H9 (cell line): ENCODE measurements around the gene PRRC2B. TPM values are rescaled to one million over a fixed set of nuclear protein-coding genes. Genes with fewer than 3 reads are reported as not detected.
A peak's percentile ranks its signal among the peaks of the same experiment; 100 is the strongest.

ENCODE experiments used
- DNase-seq: peaks from one replicate; pipeline ENCODE4 v3.0.0-alpha.2; 2017
- H2AFZ ChIP-seq: one replicate; pipeline ENCODE4 v1.6.1; 2013; ENCODE audit warnings: mild to moderate bottlenecking, low read length, control low read depth, moderate library complexity
- H2AK5ac ChIP-seq: 2 replicates; pipeline ENCODE4 v1.6.1; 2013; ENCODE audit warnings: low read length, control low read depth, mixed read lengths; ENCODE audit not compliant: insufficient read length
- H2BK120ac ChIP-seq: one replicate; pipeline ENCODE4 v1.6.1; 2013; ENCODE audit warnings: low read depth, mild to moderate bottlenecking, low read length, control low read depth, inconsistent platforms; ENCODE audit not compliant: poor library complexity, severe bottlenecking
- H2BK12ac ChIP-seq: 2 replicates; pipeline ENCODE4 v1.6.1; 2013; ENCODE audit warnings: low read length, control low read depth, mixed read lengths, low read depth; ENCODE audit not compliant: insufficient read length
- H2BK15ac ChIP-seq: 2 replicates; pipeline ENCODE4 v1.6.1; 2013; ENCODE audit warnings: low read depth, low read length, control low read depth
- H2BK20ac ChIP-seq: one replicate; pipeline ENCODE4 v1.6.1; 2013; ENCODE audit warnings: low read depth, mild to moderate bottlenecking, low read length, control low read depth, inconsistent platforms; ENCODE audit not compliant: poor library complexity, severe bottlenecking
- H2BK5ac ChIP-seq: 2 replicates; pipeline ENCODE4 v1.6.1; 2013; ENCODE audit warnings: low read length, control low read depth, mixed read lengths; ENCODE audit not compliant: insufficient read length
- H3K14ac ChIP-seq: 2 replicates; pipeline ENCODE4 v1.6.1; 2013; ENCODE audit warnings: low read length, control low read depth; ENCODE audit not compliant: insufficient read depth
- H3K18ac ChIP-seq: 2 replicates; pipeline ENCODE4 v1.6.1; 2013; ENCODE audit warnings: low read depth, mild to moderate bottlenecking, mixed read lengths, low read length, control low read depth; ENCODE audit not compliant: insufficient read length
- H3K23ac ChIP-seq: 2 replicates; pipeline ENCODE4 v1.6.1; 2013; ENCODE audit warnings: low read length, control low read depth, mixed read lengths, low read depth; ENCODE audit not compliant: insufficient read length
- H3K23me2 ChIP-seq: 2 replicates; pipeline ENCODE4 v1.6.1; 2013; ENCODE audit warnings: low read depth, mild to moderate bottlenecking, mixed read lengths, low read length, control low read depth; ENCODE audit not compliant: insufficient read length, poor library complexity, severe bottlenecking
- H3K27ac ChIP-seq: 2 replicates; pipeline ENCODE4 v1.5.1; 2013; ENCODE audit warnings: low read length, control low read depth, mixed read lengths, low read depth; ENCODE audit not compliant: insufficient read length
- H3K27me3 ChIP-seq: 2 replicates; pipeline ENCODE4 v1.6.1; 2013; ENCODE audit warnings: low read length, control low read depth, inconsistent platforms; ENCODE audit not compliant: insufficient read depth
- H3K4ac ChIP-seq: 2 replicates; pipeline ENCODE4 v1.6.1; 2013; ENCODE audit warnings: low read depth, mild to moderate bottlenecking, control low read depth, inconsistent platforms, low read length, moderate library complexity
- H3K4me1 ChIP-seq: 2 replicates; pipeline ENCODE4 v1.6.1; 2013; ENCODE audit warnings: low read length, control low read depth, inconsistent platforms; ENCODE audit not compliant: insufficient read depth
- H3K4me2 ChIP-seq: 2 replicates; pipeline ENCODE4 v1.6.1; 2013; ENCODE audit warnings: low read length, control low read depth, mixed read lengths; ENCODE audit not compliant: insufficient read length, insufficient read depth
- H3K56ac ChIP-seq: 2 replicates; pipeline ENCODE4 v1.6.1; 2013; ENCODE audit warnings: low read depth, mild to moderate bottlenecking, mixed read lengths, low read length, control low read depth; ENCODE audit not compliant: insufficient read length
- H3K79me1 ChIP-seq: 2 replicates; pipeline ENCODE4 v1.6.1; 2013; ENCODE audit warnings: low read depth, mild to moderate bottlenecking, moderate library complexity, low read length, control low read depth, inconsistent platforms; ENCODE audit not compliant: insufficient read depth, poor library complexity, severe bottlenecking
- H3K79me2 ChIP-seq: 2 replicates; pipeline ENCODE4 v1.6.1; 2013; ENCODE audit warnings: low read length, control low read depth, inconsistent platforms; ENCODE audit not compliant: insufficient read depth
- H3K9ac ChIP-seq: 2 replicates; pipeline ENCODE4 v1.6.1; 2013; ENCODE audit warnings: low read length, control low read depth, mixed read lengths; ENCODE audit not compliant: insufficient read length; ENCODE audit errors: extremely low read depth
- H3K9me3 ChIP-seq: one replicate; pipeline ENCODE4 v1.6.1; 2013; ENCODE audit warnings: low read depth, low read length, inconsistent platforms; ENCODE audit not compliant: control insufficient read depth
- H3T11ph ChIP-seq: one replicate; pipeline ENCODE4 v1.6.1; 2013; ENCODE audit warnings: mild to moderate bottlenecking, low read length, control low read depth, inconsistent platforms
- H4K20me1 ChIP-seq: one replicate; pipeline ENCODE4 v1.6.1; 2013; ENCODE audit not compliant: control insufficient read depth, insufficient read length, insufficient read depth
- H4K5ac ChIP-seq: 2 replicates; pipeline ENCODE4 v1.6.1; 2013; ENCODE audit warnings: low read depth, mild to moderate bottlenecking, mixed read lengths, low read length, control low read depth; ENCODE audit not compliant: insufficient read length
- H4K8ac ChIP-seq: replicated peaks from 2 replicates; pipeline ENCODE4 v1.6.1; 2013; ENCODE audit warnings: low read length, control low read depth, mixed read lengths, low read depth; ENCODE audit not compliant: insufficient read length
- H4K91ac ChIP-seq: 2 replicates; pipeline ENCODE4 v1.6.1; 2013; ENCODE audit warnings: low read depth, mild to moderate bottlenecking, moderate library complexity, mixed read lengths, low read length, control low read depth; ENCODE audit not compliant: insufficient read length
- H3K27ac Mint-ChIP-seq, 3 experiments: 2 replicates in 2 of 3; 3 replicates in 1 of 3; pipeline ENCODE4 v1.8.0; 2020 to 2021; ENCODE audit warnings: mixed read lengths in 3 of 3, mild to moderate bottlenecking in 1 of 3, moderate library complexity in 1 of 3
- H3K27me3 Mint-ChIP-seq: 2 replicates; pipeline ENCODE4 v1.8.0; 2021; ENCODE audit warnings: low read depth, mild to moderate bottlenecking, moderate library complexity, mixed read lengths
- H3K36me3 Mint-ChIP-seq, 3 experiments: 2 replicates in 2 of 3; 3 replicates in 1 of 3; pipeline ENCODE4 v1.8.0; 2020 to 2021; ENCODE audit warnings: low read depth in 3 of 3, mixed read lengths in 3 of 3; ENCODE audit not compliant: insufficient read depth in 1 of 3
- H3K4me1 Mint-ChIP-seq, 2 experiments: 2 replicates each; pipeline ENCODE4 v1.8.0; 2020; ENCODE audit warnings: mixed read lengths in 2 of 2
- H3K4me3 Mint-ChIP-seq, 2 experiments: 2 replicates in 1 of 2; 3 replicates in 1 of 2; pipeline ENCODE4 v1.8.0; 2020 to 2021; ENCODE audit warnings: mild to moderate bottlenecking in 2 of 2, mixed read lengths in 2 of 2, moderate library complexity in 1 of 2
- H3K9me3 Mint-ChIP-seq, 2 experiments: 2 replicates in 1 of 2; 3 replicates in 1 of 2; pipeline ENCODE4 v1.8.0; 2020; ENCODE audit warnings: mild to moderate bottlenecking in 2 of 2, mixed read lengths in 2 of 2, moderate library complexity in 1 of 2
- CTCF ChIP-seq: fragments of 200-600 bp; sonication (generic); conservative IDR thresholded peaks from 3 replicates; pipeline ENCODE4 v1.8.0; 2021; ENCODE audit warnings: antibody characterized with exemption, mild to moderate bottlenecking
- WGBS: extraction: QIAGEN DNeasy Blood & Tissue Kit; methylation state at CpG from one replicate; pipeline ENCODE4 v1.1.7; 2013; ENCODE audit warnings: missing lambda C conversion rate, low lambda C conversion rate, mixed read lengths; ENCODE audit not compliant: insufficient read length; ENCODE audit errors: extremely low coverage; 5-methylcytosine and 5-hydroxymethylcytosine counted together
- total RNA-seq: library from RNA; stranded (reverse); gene quantifications from 2 replicates; pipeline ENCODE4 v1.2.1, GENCODE V29; 2021

The PRRC2B gene
- total RNA-seq, 1 experiment from 2014 or later, result 251 TPM

DNA sequence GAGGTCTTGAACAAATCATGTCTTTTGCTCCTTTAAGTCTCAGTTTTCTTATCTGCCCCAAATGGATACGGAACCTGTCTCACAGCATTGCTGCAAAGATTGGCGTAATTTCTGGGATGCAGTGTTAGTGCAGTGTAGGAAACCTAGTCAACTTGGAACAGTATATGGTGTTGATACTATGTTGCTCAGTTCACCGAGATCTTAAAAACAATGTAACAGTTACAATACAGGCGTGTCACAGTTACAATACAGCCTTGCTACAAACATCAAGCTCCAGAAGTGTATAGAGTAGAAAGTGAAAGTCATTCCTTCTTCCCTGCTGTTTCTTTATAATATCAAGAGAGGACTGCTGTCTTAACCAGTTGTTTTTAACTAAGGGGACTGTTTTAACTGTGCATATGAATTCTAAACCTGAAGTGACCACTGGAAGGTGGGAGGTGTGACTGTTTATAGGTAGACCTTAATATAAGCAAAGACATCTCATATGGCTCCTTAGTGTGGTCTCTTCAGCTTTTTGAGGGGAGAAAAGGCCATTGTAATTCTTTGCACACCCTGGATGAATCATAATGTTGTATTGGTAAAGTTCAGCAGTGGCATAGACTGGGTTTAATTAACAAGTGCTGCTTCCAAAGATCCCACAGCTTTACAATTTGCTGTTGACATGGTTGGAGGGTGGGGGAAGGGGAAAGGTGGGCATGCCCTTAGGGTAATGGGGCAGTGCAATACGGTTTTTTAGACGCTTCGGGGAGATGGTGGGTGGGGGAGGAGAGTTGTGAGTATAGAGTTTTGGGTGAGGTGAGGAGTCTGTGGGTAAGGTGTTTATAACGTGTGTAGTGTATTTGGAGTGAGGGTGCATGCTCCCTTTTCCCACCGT, 12.9 kb downstream of the PRRC2B start:
- Histone ChIP-seq H2BK120ac (no peak overlapping the region), H4K91ac (no peak overlapping the region), H3K79me1 (no peaks in the 10 kb centered on the region), H2AFZ (no peak overlapping the region), H3K9ac (peak overlapping the region; percentile 6), H3K27ac (peak overlapping the region; percentile 55), H2BK20ac (no peak overlapping the region), H2BK15ac (no peak overlapping the region), H3K9me3 (no peaks in the 10 kb centered on the region), H3K79me2 (peaks cover 81% of the 10 kb centered on the region), H2AK5ac (no peak overlapping the region), H3K56ac (no peak overlapping the region), H3K4me1 (peaks cover 39% of the 10 kb centered on the region), H3K4ac (no peak overlapping the region; the same call in 1 of the 2 replicates), H3K27me3 (no peaks in the 10 kb centered on the region), H3T11ph (no peak overlapping the region), H4K8ac (no peak overlapping the region), H3K14ac (peak overlapping the region; percentile 23; the same call in 1 of the 2 replicates), H4K20me1 (no peaks in the 10 kb centered on the region), H3K23ac (peak overlapping the region; percentile 15), H3K18ac (no peak overlapping the region), H3K4me2 (peak overlapping the region; percentile 35), H3K23me2 (peaks cover 5% of the 10 kb centered on the region), H2BK5ac (no peak overlapping the region), H2BK12ac (no peak overlapping the region), H4K5ac (no peak overlapping the region)
- whole genome bisulfite sequencing, result 100% methylated on average over 2 of the region's 9 CpGs
- Mint-ChIP-seq H3K27me3 (no peaks in the 10 kb centered on the region), H3K4me1 (peaks cover 83 to 93% of the 10 kb centered on the region in 2 experiments), H3K9me3 (no peaks in the 10 kb centered on the region; a peak in 1 of 5 replicates), H3K4me3 (peak overlapping the region; percentile 41 to 69), H3K36me3 (peaks cover 13 to 22% (median 18%) of the 10 kb centered on the region in 3 experiments; a peak in 6 of 7 replicates), H3K27ac (peak overlapping the region; percentile 94 to 99 (median 98))
- no peak for TF ChIP-seq CTCF
- no peak for DNase-seq
